GM12878 (cell line): ENCODE results near the gene CD180. TPM values are rescaled to one million over a fixed set of nuclear protein-coding genes. Genes with fewer than 3 reads are reported as not detected.

ENCODE experiments used
- ATAC-seq: fragments of 200-7000 bp; cut with Tn5 transposase; 3 replicates; pipeline ENCODE4 v1.9.1; 2020; ENCODE audit warnings: mild to moderate bottlenecking, moderate library complexity
- BruUV-seq: library from RNA; stranded (reverse); fragments of 400-500 nt; replicated peaks from 2 replicates; lab custom pipeline; 2021; lab: Mats Ljungman, UMichigan
- CTCF ChIA-PET: fragments of 300-600 bp; sonication (Branson Sonifier 250); formaldehyde crosslinking; extraction: SDS; loops from one replicate; lab custom pipeline; 2021; ENCODE audit warnings: inconsistent platforms; lab: Yijun Ruan, JAX
- POLR2A ChIA-PET: fragments of 350-600 bp; formaldehyde crosslinking; extraction: SDS; loops from one replicate; lab custom pipeline; 2021; ENCODE audit warnings: inconsistent platforms; lab: Charles Lee
- RAD21 ChIA-PET: fragments of 300-600 bp; sonication (Branson Sonifier 250); formaldehyde crosslinking; loops from one replicate; lab custom pipeline; 2023; ENCODE audit warnings: antibody characterized with exemption; ENCODE audit not compliant: unreplicated experiment; lab: Charles Lee
- SMC1A ChIA-PET: fragments of 300-600 bp; sonication (Branson Sonifier 250); formaldehyde crosslinking; loops from one replicate; lab custom pipeline; 2023; ENCODE audit not compliant: unreplicated experiment, uncharacterized antibody; lab: Charles Lee
- DNase-seq: peaks from one replicate; pipeline ENCODE4 v3.0.0-alpha.2; 2011; ENCODE audit warnings: low read depth, low spot score
- FAIRE-seq: peaks from 3 replicates; lab custom pipeline; 2011; peaks lifted over from hg19 to GRCh38; lab: Jason Lieb, UNC
- H2AFZ ChIP-seq: 2 replicates; pipeline ENCODE4 v1.6.0; 2011; ENCODE audit warnings: low read depth, low read length, control low read depth; ENCODE audit not compliant: control insufficient read depth
- H3K27ac ChIP-seq: 2 replicates; pipeline ENCODE4 v1.5.1; 2011; ENCODE audit warnings: control low read depth; ENCODE audit not compliant: control insufficient read depth, insufficient read depth
- H3K27me3 ChIP-seq, 2 experiments: replicated peaks in 1 of 2; 2 replicates each; pipeline versions ENCODE4 v1.6.0 to v1.6.1; 2011; ENCODE audit warnings: low read length in 1 of 2; ENCODE audit not compliant: control insufficient read depth in 2 of 2, insufficient read depth in 2 of 2
- H3K36me3 ChIP-seq, 2 experiments: 2 replicates each; pipeline ENCODE4 v1.5.1; 2011; ENCODE audit warnings: low read length in 1 of 2; ENCODE audit not compliant: control insufficient read depth in 2 of 2, insufficient read depth in 2 of 2
- H3K4me1 ChIP-seq: 2 replicates; pipeline ENCODE4 v1.6.1; 2011; ENCODE audit warnings: mild to moderate bottlenecking, low read length, moderate library complexity, mixed read lengths; ENCODE audit not compliant: control insufficient read depth, insufficient read depth
- H3K4me2 ChIP-seq: 2 replicates; pipeline ENCODE4 v1.6.0; 2011; ENCODE audit warnings: control low read depth; ENCODE audit not compliant: control insufficient read depth, insufficient read depth
- H3K4me3 ChIP-seq: fragments of 200-600 bp; sonication (generic); 2 replicates; pipeline ENCODE4 v1.5.1; 2016
- H3K79me2 ChIP-seq: 2 replicates; pipeline ENCODE4 v1.6.0; 2011; ENCODE audit warnings: low read length; ENCODE audit not compliant: control insufficient read depth, insufficient read depth
- H3K9ac ChIP-seq: 2 replicates; pipeline ENCODE4 v1.8.0; 2011; ENCODE audit warnings: low read length, control low read depth, mixed read lengths; ENCODE audit not compliant: control insufficient read depth, insufficient read depth
- H3K9me3 ChIP-seq: replicated peaks from 3 replicates; pipeline ENCODE4 v1.5.1; 2011; ENCODE audit warnings: mild to moderate bottlenecking, low read length; ENCODE audit not compliant: control insufficient read depth, insufficient read depth
- H4K20me1 ChIP-seq: 2 replicates; pipeline ENCODE4 v1.6.0; 2011; ENCODE audit not compliant: control insufficient read depth, insufficient read depth
- BACH1 ChIP-seq: fragments of 450-650 bp; IDR thresholded peaks from 2 replicates; pipeline ENCODE4 v1.6.1; 2017; ENCODE audit warnings: mild to moderate bottlenecking, borderline replicate concordance
- BRCA1 ChIP-seq: IDR thresholded peaks from 2 replicates; pipeline ENCODE4 v1.6.1; 2011; ENCODE audit warnings: low read depth, low read length, improper control_type of control experiment
- FOS ChIP-seq: IDR thresholded peaks from 3 replicates; pipeline ENCODE4 v1.6.1; 2011; ENCODE audit warnings: borderline replicate concordance; ENCODE audit not compliant: insufficient read length; ENCODE audit errors: extremely low read depth
- HDGF ChIP-seq: fragments of 450-650 bp; IDR thresholded peaks from 2 replicates; pipeline ENCODE4 v1.6.1; 2016; ENCODE audit warnings: antibody characterized with exemption
- IKZF1 ChIP-seq: fragments of 450-650 bp; conservative IDR thresholded peaks from 2 replicates; pipeline ENCODE4 v1.6.1; 2017; ENCODE audit warnings: antibody characterized with exemption, mild to moderate bottlenecking
- IRF4 ChIP-seq: IDR thresholded peaks from 2 replicates; pipeline ENCODE4 v1.6.1; 2011; ENCODE audit warnings: low read depth, low read length
- MXI1 ChIP-seq: fragments of 150-350 bp; IDR thresholded peaks from 2 replicates; pipeline ENCODE4 v1.6.1; 2011; ENCODE audit warnings: low read depth, mild to moderate bottlenecking, inconsistent platforms, low read length, improper control_type of control experiment
- NFXL1 ChIP-seq: fragments of 450-650 bp; IDR thresholded peaks from 2 replicates; pipeline ENCODE4 v1.6.1; 2017; ENCODE audit warnings: antibody characterized with exemption, mild to moderate bottlenecking, borderline replicate concordance
- NR2C1 ChIP-seq: fragments of 450-650 bp; IDR thresholded peaks from 2 replicates; pipeline ENCODE4 v1.6.1; 2017; ENCODE audit warnings: antibody characterized with exemption, mild to moderate bottlenecking, moderate library complexity
- NRF1 ChIP-seq: conservative IDR thresholded peaks from 2 replicates; pipeline ENCODE4 v1.6.1; 2011; ENCODE audit warnings: mild to moderate bottlenecking, low read depth, low read length, improper control_type of control experiment
- PKNOX1 ChIP-seq: fragments of 450-650 bp; IDR thresholded peaks from 2 replicates; pipeline ENCODE4 v1.6.1; 2016; ENCODE audit warnings: mild to moderate bottlenecking
- RAD21 ChIP-seq: IDR thresholded peaks from 2 replicates; pipeline ENCODE4 v1.6.1; 2011; ENCODE audit warnings: mild to moderate bottlenecking, low read depth, low read length, moderate library complexity; ENCODE audit not compliant: insufficient read depth
- TCF12 ChIP-seq: IDR thresholded peaks from 2 replicates; pipeline ENCODE4 v1.6.1; 2011; ENCODE audit warnings: low read depth, mild to moderate bottlenecking, low read length
- in situ Hi-C: fragments of 300-500 bp; cut with MboI; formaldehyde crosslinking; loops from 9 replicates; pipeline ENCODE4 v1.14.3; 2018; ENCODE audit warnings: mixed read lengths
- intact Hi-C: fragments of 100-400 bp; cut with micrococcal nuclease; formaldehyde crosslinking; loops from one replicate; pipeline ENCODE4 v1.14.2; 2022; ENCODE audit not compliant: unreplicated experiment
- polyA plus RNA-seq, 11 experiments: library from polyadenylated mRNA; depleted of rRNA in 4 of 11; unstranded in 6 of 11; stranded (reverse) in 5 of 11; fragments of >200 nt; fragmentation: Nextera tagmentation in 4 of 11; fragmentation: Illumina TruSeq in 1 of 11; extraction: Ambion mirVana in 4 of 11; extraction: Trizol in 1 of 11; gene quantifications; 1 replicate in 1 of 11; 2 replicates in 10 of 11; pipeline versions ENCODE4 v1.2.1 to v1.2.3, GENCODE V29; 2011 to 2016; ENCODE audit warnings: inconsistent platforms in 2 of 11, missing spikeins in 2 of 11, low read depth in 1 of 11
- total RNA-seq, 4 experiments: library from RNA; depleted of rRNA in 3 of 4; stranded (reverse); fragments of >200 nt in 3 of 4; fragmentation: Illumina TruSeq in 1 of 4; extraction: Trizol in 1 of 4; gene quantifications; 2 replicates each; pipeline versions ENCODE4 v1.2.1 to v1.2.3, GENCODE V29; 2013 to 2021
- TF ChIP-seq, protein P1 (sequence below): IDR thresholded peaks from 2 replicates; pipeline ENCODE4 v1.6.1; 2011; ENCODE audit warnings: borderline replicate concordance, low read depth, mild to moderate bottlenecking, moderate library complexity, mixed read lengths, low read length; ENCODE audit not compliant: insufficient read depth; ENCODE audit errors: extremely low read length
- TF ChIP-seq, protein P2 (sequence below): fragments of 450-650 bp; IDR thresholded peaks from 2 replicates; pipeline ENCODE4 v1.6.1; 2017; ENCODE audit warnings: mild to moderate bottlenecking
- TF ChIP-seq, protein P3 (sequence below): IDR thresholded peaks from 2 replicates; pipeline ENCODE4 v1.6.1; 2011; ENCODE audit warnings: low read depth, low read length, improper control_type of control experiment, borderline replicate concordance
- TF ChIP-seq, protein P4 (sequence below): fragments of 450-650 bp; IDR thresholded peaks from 2 replicates; pipeline ENCODE4 v1.6.1; 2017; ENCODE audit warnings: borderline replicate concordance

The CD180 gene
- total and polyA plus RNA-seq, 10 of the 15 experiments (the other 5 are each of a cell fraction or from before 2014, with no cell fraction given): 0.22 to 9.7 (median 2.9) TPM

DNA sequence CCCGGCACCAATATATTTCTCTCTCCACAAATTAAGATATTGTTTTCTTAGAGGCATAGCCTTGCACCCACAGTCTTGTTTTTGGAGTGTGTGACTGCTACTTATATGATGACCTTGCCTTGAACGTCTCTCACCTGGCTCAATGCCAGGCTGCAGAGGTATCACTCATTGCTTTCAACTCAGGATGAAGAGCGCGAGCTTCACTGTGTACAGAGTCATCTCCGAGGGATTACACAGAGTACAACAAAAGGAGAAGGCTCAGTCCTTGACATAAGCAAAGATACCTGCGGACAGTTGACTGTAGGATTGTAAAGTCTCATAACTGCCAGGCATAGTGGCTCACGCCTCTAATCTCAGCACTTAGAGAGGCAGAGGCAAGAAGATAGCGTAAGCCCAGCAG, 53.8 kb downstream of the CD180 start (continued):
- no peak for TF ChIP-seq HDGF
- no peak for TF ChIP-seq IKZF1
- TF ChIP-seq, protein P1, sequence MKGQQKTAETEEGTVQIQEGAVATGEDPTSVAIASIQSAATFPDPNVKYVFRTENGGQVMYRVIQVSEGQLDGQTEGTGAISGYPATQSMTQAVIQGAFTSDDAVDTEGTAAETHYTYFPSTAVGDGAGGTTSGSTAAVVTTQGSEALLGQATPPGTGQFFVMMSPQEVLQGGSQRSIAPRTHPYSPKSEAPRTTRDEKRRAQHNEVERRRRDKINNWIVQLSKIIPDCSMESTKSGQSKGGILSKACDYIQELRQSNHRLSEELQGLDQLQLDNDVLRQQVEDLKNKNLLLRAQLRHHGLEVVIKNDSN: no peak
- TF ChIP-seq RAD21: no peak
- TF ChIP-seq MXI1: no peak

- Histone ChIP-seq H3K4me1 (no peaks in the 10 kb centered on the region), H3K36me3 (no peaks in the 10 kb centered on the region), H4K20me1 (no peaks in the 10 kb centered on the region), H3K79me2 (no peaks in the 10 kb centered on the region), H3K27me3 (no peaks in the 10 kb centered on the region; a peak in 1 of 4 replicates), H3K4me2 (no peak overlapping the region), H3K9me3 (no peaks in the 10 kb centered on the region), H3K27ac (no peak overlapping the region), H3K9ac (no peak overlapping the region), H2AFZ (no peak overlapping the region), H3K4me3 (no peak overlapping the region)
- in situ Hi-C loops: no loop called here
- ChIA-PET RAD21 (no interaction called here), CTCF (no interaction called here), SMC1A (no interaction called here), POLR2A (no interaction called here)
- ATAC-seq: no peak
- no peak for FAIRE-seq
- no TSS peak for BruUV-seq
- intact Hi-C loops: no loop called here
- no peak for DNase-seq
- TF ChIP-seq, protein P2, sequence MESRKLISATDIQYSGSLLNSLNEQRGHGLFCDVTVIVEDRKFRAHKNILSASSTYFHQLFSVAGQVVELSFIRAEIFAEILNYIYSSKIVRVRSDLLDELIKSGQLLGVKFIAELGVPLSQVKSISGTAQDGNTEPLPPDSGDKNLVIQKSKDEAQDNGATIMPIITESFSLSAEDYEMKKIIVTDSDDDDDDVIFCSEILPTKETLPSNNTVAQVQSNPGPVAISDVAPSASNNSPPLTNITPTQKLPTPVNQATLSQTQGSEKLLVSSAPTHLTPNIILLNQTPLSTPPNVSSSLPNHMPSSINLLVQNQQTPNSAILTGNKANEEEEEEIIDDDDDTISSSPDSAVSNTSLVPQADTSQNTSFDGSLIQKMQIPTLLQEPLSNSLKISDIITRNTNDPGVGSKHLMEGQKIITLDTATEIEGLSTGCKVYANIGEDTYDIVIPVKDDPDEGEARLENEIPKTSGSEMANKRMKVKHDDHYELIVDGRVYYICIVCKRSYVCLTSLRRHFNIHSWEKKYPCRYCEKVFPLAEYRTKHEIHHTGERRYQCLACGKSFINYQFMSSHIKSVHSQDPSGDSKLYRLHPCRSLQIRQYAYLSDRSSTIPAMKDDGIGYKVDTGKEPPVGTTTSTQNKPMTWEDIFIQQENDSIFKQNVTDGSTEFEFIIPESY: no peak
- TF ChIP-seq NR2C1 (no peak), FOS (no peak), HDGF (no peak), BACH1 (no peak), IRF4 (no peak), NRF1 (no peak), PKNOX1 (no peak), NFXL1 (no peak), TCF12 (no peak), BRCA1 (no peak)
- TF ChIP-seq, protein P3, sequence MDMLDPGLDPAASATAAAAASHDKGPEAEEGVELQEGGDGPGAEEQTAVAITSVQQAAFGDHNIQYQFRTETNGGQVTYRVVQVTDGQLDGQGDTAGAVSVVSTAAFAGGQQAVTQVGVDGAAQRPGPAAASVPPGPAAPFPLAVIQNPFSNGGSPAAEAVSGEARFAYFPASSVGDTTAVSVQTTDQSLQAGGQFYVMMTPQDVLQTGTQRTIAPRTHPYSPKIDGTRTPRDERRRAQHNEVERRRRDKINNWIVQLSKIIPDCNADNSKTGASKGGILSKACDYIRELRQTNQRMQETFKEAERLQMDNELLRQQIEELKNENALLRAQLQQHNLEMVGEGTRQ: no peak
- TF ChIP-seq, protein P4, sequence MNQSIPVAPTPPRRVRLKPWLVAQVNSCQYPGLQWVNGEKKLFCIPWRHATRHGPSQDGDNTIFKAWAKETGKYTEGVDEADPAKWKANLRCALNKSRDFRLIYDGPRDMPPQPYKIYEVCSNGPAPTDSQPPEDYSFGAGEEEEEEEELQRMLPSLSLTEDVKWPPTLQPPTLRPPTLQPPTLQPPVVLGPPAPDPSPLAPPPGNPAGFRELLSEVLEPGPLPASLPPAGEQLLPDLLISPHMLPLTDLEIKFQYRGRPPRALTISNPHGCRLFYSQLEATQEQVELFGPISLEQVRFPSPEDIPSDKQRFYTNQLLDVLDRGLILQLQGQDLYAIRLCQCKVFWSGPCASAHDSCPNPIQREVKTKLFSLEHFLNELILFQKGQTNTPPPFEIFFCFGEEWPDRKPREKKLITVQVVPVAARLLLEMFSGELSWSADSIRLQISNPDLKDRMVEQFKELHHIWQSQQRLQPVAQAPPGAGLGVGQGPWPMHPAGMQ: no peak
Observed at GRCh38 chr5:67141644-67142043, 55.0 kb downstream of the CD180 start.
